Activated naive CD8-positive, alpha-beta T cell treated with anti-CD3 and anti-CD28 coated beads, Interleukin-2, amount 50 U/mL, for 16 hours (primary cell): ENCODE measurements around the gene C15orf39.
"Not testable (repeated sequence)": the region's sequence is repeated elsewhere in the genome, so short reads cannot be mapped to it uniquely, and the experiment has no call there.

ENCODE experiments used
- DNase-seq: peaks from one replicate; pipeline ENCODE4 v3.0.0-alpha.2; 2020; ENCODE audit warnings: low read depth, low spot score

Gene C15orf39

DNA sequence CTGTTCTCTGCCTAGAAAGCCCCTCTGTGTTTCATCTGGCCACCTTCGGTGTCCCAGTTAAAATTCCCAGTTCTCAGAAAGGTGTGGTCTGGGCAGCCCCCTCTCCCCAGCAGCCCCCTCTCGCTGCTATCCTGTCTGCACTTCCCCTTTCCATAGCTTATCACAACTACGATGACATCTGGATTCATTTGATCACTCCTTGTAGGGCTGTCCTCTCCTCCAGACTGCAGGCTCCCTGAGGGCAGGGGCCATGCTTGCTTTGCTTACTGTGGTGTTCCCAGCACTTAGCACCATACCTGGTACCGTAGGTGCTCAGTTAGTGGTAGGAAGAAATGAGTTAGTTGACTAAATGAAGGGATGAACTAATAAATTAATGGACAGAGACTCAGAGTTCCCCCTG lies 30.2 kb downstream of the C15orf39 start:
- DNase-seq: no peak

DNA sequence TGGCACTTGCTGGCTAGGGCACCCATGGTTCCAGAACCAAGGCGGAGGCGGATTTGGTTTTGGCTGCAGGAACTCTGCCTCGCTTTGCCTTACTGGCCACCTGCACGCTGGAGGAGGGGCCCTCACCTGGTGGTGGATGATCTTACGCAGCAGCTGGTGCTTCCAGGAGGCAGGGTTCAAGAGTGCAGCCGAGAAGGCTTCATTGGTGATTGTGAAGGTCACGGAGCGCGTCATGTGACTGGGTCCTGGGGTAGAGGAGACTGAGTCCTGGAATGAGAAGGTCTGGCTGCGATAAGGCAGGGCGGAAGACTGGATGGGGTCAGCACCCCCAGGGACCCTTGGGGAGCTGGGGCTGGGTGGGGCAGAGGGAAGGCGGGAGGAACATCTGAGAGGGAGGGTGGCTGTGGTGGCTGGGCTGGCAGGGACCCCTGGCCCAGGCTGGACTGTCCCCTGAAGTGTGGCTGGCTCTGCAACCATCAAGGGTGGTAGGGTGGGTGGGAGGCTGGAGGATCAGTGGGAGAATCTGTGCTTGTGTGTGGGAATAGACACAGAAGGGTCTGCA lies 30.7 kb downstream of the C15orf39 start:
- DNase-seq: no peak

DNA sequence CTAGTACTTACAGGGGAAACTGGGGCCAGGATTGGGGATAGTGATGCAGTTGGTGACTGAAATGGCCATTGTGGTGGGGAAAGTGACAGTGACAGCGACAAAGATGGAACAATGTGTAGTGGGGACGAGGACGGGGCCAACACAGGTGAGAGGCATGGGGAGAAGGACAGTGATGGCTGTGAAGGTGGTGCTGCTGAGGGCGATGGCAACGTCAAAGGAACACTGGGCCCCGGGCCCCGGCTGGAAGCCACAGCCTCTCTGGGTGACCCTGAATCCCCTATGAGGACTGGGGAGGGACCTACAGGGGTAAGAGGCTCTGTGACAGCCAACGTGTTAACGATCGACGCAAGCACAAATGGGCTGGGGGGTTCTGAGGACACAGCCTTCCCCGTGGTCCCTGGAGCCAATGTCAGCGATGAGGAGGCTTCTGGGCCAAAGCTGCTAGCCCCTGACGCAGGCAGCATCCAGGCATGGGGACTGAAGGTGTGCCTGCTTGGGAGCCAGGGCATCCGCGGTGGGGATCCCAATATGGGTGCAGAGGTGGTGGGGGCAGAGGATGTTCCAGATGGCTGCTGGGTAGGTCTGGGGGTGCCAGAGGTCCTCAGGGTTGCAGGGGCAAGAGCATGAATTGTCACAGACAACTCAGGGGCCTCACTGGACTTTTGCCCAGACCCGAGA lies 31.3 kb downstream of the C15orf39 start:
- no peak for DNase-seq

GRCh38 chr15:75233504-75234190 lies 32.0 kb downstream of the C15orf39 start:
- no peak for DNase-seq

GRCh38 chr15:75234191-75234810 lies 32.6 kb downstream of the C15orf39 start:
- DNase-seq: no peak

DNA sequence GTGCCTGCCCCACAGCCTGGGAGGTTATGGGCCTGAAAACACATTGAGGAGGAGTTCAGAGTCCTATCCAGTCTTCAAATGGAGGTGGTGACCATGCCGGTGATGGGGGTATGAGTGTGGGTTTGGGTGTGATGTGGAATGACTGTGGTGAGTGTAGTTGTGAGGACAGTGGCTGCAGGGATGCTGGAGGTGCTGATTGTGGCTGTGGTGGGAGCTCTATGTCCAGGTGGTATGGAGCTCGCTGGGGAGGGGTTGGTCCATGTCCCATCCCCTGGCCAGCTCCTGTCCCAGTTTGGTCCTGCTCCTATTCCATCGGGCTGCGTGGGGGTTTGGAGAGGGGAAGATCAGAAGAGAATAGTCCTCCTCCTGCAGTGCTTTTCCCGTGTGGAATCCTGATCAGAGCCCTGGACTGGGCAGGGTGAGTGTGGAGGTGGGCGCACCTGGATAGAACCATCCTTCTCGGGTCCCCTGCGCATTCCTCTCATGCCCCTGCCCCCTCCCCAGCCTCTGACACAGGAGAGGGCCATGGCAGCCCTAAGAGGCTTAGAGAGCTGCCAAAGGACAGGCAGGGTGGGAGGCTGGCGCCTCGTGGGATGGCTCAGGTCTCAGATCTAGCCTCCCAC lies 33.5 kb downstream of the C15orf39 start:
- DNase-seq: no peak

DNA sequence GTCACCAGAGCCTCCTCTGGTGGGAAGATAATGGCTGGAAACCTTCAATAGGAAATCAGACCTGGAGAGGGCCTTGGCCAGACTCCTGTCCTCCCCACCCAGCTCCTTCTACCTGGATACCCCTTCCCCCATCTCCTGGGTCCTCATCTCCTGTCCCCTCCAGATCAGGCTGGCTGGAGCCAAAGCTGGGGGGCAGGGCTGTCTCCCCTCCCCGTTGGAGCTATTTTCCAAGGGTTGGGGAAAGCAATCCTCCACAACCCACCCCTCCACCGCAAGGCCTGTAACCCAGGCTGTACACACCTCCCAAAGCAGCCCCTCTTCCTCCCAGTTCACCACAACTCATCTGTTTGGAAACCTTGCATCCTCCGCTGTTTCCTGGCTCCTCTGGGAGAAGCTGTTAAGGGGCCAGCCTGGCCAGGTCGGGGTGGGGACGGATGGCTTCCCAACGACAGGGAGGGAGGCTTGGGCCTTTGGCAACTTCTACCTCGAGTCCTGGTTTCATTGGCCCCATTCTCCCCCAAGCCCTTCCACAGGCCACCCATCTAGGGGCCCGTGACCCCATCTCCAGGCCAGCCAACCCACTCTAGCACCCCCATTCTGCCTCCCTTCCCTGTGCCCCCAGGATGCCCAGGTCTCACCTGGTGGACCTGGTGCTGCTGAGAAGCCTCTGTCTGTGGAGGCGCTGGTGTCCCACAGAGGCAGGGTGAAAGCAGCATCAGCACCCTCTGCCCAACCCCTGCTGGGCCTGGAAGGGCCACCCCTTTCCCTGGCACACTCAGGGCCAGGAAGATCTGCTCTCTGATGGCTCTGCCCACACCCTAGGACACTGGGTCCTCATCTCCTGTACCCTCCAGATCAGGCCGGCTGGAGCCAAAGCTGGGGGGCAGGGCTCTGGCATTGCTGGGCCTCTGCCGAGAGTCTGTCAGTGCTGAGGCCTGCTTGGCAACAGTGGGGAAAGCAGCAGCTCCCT lies 34.4 kb downstream of the C15orf39 start:
- no peak for DNase-seq

DNA sequence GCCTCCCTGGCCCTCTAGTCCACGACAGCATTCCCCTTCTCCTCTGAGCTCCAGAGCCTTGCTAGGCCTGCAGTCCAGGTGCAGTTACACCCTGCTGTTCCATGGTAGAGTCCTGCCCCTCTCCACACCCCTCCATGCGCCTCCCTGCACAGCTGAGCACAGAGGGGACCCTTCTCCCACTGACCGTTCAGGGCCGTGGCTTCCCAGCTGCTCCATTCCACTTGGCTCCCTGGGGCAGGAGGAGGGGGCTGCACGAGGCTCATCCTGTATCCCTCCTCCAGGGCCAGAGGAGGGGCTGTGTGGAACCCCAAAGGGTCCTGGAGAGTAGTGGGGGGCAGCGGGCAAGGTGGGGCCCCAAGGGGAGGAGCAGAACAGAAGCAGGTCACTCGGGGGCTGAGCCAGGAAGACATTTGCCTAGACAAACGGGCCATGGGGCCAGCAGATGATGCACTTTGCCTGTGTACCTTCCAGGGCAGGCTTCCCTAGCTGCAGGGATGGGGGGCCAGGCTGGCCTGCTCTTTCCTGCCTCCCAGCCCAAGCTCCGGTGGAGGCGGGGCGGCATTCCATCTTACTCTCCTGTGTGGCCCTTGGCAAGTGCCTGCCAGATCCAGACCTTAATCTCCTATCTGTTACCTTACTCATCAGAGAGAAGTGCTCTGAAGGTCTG lies 35.8 kb downstream of the C15orf39 start:
- DNase-seq: no peak

GRCh38 chr15:75238150-75238549 lies 36.5 kb downstream of the C15orf39 start:
- DNase-seq: no peak

DNA sequence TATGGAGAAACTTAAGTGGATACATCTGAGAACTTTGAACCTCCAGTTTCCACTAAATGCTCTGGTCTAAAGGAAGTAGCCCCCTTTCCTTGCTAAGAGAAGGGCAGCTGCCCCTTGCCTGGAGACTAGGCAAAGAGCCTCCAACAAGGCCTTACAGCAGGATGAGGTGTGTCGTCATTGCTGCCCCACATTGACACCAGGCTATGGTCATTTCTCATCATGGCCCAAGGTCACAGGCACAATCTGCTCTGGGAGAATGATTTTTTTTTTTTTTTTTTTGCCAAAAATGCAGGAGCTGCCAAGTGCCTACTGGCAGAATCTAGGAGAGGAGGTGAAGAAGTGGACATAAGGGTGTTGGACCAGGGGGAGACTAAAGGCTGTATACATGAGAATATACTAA lies 44.1 kb downstream of the C15orf39 start:
- DNase-seq: not testable (repeated sequence)

- not testable (repeated sequence) for DNase-seq
These were observed 47.3 kb downstream of the C15orf39 start for GRCh38 chr15:75248991-75249390.

DNA sequence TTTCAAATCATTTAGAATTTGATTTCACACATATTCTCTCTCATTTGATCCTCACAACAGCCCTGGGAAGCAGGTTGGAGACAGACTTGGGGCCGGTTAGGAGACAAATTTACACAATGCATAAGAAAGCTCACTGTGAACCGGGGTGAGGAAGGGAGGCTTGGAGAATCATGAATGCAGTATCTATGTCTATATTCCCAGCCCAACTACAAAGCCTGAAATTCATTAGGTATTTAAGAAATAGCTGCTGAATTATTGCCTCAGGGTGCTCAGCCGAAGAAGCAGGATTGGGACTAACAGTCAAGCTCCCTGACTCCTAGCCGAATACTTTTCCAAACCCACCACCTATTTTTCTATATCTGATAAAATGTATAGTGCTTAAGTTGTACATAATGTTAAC lies 48.0 kb downstream of the C15orf39 start:
- no peak for DNase-seq

DNA sequence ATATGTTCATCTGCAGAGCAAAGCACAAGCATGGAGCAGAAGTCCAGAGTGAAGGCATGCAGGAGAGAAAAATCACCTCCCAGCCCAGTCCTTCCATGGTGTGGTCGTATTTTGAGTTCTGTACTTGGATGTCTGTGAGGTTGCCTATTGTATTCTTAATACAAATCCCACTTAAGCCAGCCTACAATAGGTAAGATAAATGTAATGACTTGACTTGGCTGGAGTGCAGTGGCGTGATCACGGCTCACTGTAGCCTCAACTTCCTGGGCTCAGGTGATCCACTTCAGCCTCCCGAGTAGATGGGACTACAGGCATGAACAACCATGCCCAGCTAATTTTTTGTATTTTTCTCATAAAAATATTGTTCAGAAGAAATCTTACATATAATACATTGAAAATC lies 49.7 kb downstream of the C15orf39 start:
- DNase-seq: not testable (repeated sequence)

DNA sequence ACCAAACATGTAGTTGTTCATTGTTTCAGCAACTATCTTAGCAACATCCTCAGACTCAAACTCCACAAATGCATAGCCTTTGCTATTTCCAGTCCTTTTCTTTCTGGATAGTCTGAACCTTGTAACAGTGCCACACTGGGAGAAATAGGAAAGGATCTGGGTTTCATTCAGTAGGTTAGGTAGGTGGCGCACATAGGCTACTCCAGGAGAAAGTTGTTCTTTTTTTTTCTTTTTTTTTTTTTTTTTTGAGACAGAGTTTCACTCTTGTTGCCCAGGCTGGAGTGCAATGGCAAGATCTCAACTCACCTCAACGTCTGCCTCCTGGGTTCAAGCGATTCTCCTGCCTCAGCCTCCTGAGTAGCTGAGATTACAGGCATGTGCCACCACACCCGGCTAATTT lies 50.6 kb downstream of the C15orf39 start:
- not testable (repeated sequence) for DNase-seq

GRCh38 chr15:75258034-75258433 lies 56.4 kb downstream of the C15orf39 start, which contains the start of gene GOLGA6C:
Gene GOLGA6C (plus strand): TSS chr15:75258334. CDS start chr15:75258599, 265 bp downstream.
- DNase-seq: not testable (repeated sequence)

DNA sequence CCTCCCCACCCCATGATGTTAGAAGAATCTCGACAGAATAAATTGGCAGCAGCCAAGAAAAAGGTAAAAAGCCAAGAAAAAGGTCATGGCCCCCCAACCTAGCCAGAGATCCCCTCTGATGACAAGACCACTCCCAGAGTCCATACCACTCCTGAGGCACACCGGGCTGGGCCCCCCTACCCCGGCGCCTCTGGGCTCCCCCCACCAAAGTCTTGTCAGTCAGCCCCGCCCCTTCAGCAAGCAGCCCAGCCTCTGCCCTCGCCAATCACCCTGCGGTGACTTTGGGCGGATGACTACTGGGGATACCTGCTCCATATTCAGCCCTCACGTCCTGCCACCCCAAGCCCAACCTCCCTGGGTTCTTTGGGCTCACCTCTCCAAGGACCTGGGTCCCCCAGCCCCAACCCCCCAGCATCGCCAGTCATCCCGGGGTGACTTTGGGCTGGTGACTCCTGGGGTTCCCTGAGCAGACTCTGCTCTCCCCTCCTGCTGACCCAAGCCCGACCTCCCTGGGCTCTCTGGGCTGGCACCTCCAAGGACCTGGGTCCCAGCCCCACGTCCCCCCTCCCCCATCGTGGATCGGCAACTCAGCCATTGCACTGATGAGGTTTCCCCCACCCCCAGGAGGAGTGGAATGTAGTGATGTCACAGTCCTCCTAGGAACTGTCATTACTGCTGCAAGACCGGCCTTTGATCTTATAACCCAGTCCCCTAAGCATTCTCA lies 57.1 kb downstream of the C15orf39 start:
- not testable (repeated sequence) for DNase-seq

DNA sequence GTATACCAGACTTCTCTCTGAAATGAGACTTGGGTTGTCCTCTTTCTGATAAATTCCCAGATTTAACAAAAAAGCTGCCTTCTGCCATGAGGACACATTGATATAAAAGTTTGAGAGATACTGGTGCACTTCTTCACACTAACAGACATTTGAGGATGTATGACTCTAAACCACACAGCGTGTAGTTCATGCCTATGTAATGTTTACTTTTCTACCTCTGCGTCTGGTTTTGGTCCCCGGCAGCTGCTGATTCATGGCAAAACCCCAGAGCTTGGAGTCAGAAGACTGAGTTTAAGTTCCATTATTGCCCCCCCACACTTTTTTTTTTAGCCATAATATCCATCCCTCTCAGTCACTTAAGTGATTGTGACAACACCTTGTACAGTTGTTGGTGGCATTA lies 58.2 kb downstream of the C15orf39 start:
- DNase-seq: not testable (repeated sequence)
